ENCODE measurements around the gene IMMP2L.
"Not testable (repeated sequence)": the region's sequence is repeated elsewhere in the genome, so short reads cannot be mapped to it uniquely, and the experiment has no call there.

IMMP2L gene

DNA sequence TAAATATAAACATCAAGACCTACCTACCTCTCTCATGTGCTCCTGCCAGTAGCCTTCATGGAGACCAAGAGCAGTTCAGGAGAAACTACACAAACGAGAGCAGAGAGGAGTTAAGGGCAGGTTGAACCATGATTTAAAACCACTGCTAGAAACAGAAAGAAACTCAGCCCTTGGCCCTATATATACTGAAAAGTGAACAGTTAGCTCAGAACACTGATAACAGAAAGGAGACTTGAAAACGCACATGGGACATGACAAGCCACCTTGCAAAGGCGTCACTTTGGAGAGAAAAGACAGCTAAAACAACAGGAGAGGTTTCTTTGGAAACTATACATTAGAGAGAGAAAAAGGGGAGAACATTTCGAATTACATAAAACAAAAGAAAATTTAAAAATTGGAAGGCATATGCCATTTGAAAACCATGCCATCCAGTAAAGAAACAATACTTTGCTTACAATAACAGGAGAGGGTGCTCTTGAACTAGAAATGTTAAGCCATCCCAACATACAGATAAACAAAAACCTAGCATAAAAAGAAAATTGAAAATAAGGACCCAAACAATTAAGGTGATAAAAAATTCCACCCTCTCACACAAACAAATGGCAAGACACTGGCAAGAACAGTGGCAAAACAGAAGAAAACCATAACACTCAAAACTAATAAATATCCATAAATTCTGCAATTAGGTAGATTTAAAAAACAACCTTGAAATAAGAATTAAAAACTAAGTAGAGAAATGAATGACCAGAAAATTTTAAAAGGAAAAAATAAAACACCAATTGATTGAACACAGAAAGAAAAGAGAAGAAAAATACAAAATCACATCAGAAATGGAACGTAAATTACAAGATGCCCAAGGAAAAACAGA, 232.7 kb downstream of the IMMP2L start:
- H3K4me3 Mint-ChIP-seq, result no peak overlapping the region
- H3K36me3 Mint-ChIP-seq (ENCODE audit: low read depth), result no peaks in the 10 kb centered on the region

DNA sequence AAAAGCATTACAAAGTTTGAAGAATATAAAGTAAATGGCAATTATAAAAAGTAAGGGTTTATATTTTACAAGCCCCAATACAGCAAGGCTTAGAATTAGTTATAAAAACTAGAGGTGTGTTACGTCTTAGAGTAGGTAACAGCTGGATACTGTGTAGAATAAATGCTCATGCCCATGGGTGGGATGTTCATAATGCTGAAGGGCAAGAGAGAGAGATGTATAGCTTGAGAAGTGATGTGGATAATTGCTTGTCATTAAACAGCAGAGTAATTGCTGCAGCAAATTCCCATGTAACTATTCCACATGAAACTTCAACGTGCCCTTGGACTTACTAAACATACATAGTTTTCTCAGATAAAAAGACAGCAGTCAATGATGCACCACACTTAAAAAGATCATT, 233.8 kb downstream of the IMMP2L start:
- TF ChIP-seq, protein P1, sequence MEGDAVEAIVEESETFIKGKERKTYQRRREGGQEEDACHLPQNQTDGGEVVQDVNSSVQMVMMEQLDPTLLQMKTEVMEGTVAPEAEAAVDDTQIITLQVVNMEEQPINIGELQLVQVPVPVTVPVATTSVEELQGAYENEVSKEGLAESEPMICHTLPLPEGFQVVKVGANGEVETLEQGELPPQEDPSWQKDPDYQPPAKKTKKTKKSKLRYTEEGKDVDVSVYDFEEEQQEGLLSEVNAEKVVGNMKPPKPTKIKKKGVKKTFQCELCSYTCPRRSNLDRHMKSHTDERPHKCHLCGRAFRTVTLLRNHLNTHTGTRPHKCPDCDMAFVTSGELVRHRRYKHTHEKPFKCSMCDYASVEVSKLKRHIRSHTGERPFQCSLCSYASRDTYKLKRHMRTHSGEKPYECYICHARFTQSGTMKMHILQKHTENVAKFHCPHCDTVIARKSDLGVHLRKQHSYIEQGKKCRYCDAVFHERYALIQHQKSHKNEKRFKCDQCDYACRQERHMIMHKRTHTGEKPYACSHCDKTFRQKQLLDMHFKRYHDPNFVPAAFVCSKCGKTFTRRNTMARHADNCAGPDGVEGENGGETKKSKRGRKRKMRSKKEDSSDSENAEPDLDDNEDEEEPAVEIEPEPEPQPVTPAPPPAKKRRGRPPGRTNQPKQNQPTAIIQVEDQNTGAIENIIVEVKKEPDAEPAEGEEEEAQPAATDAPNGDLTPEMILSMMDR (IDR thresholded peaks at IDR 0.05), result no peak
- Mint-ChIP-seq H3K4me1 (no peaks in the 10 kb centered on the region), H3K9me3 (no peaks in the 10 kb centered on the region), H3K4me3 (no peak overlapping the region), H3K27me3 (ENCODE audit: low read depth, poor library complexity) (no peaks in the 10 kb centered on the region), H3K36me3 (ENCODE audit: low read depth) (no peaks in the 10 kb centered on the region), H3K27ac (no peak overlapping the region)
- DNase-seq, result no peak

More for the DNA sequence above, 232.7 kb downstream of the IMMP2L start:
- H3K4me1 Mint-ChIP-seq, result no peaks in the 10 kb centered on the region
- H3K27me3 Mint-ChIP-seq (ENCODE audit: low read depth, poor library complexity), result no peaks in the 10 kb centered on the region
- TF ChIP-seq, protein P1 (IDR thresholded peaks at IDR 0.05), result no peak
- DNase-seq, result no peak
- H3K27ac Mint-ChIP-seq, result peak overlapping the region; percentile 1
- H3K9me3 Mint-ChIP-seq, result peaks cover 4% of the 10 kb centered on the region

DNA sequence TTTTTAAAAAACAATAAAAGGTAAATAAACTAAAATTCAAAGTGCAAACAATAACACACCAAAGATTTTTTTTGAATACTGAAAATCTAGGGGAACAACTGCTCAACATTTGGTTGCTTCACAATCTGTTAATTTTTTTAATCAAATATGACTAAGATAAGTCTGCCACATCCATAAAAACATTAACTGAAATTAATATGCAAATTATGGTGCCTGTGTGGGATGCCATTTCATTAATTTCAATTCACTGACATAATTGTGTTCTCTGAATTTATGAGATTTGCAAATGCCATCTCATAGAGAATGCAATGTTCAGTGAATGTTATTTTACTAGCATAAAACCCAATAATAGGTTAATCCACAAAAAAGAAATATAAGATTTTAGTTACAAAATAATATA, 237.5 kb downstream of the IMMP2L start:
- Mint-ChIP-seq H3K4me1 (no peaks in the 10 kb centered on the region), H3K36me3 (ENCODE audit: low read depth) (no peaks in the 10 kb centered on the region), H3K27me3 (ENCODE audit: low read depth, poor library complexity) (no peaks in the 10 kb centered on the region), H3K9me3 (no peaks in the 10 kb centered on the region), H3K27ac (no peak overlapping the region), H3K4me3 (no peak overlapping the region)
- TF ChIP-seq, protein P1 (IDR thresholded peaks at IDR 0.05), result no peak
- DNase-seq, result no peak

DNA sequence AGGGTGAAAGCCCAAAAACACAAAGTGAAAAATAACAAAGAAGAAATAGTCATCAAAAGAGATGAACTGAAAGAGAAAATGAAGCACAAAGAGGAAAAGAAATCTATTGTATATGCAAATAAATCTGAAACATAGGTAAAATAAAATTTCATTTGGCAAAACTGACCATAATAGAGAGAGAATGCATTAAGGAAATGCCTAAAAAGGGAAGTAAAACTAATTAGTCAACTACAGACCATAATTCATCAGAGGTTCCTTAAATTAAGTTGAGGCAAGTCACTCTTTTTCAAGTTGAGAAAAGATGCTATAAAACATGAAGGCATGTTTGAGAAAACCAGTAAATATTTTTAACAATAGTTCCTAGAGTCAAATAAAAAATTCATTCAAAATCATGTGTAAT, 238.1 kb downstream of the IMMP2L start:
- no peaks in the 10 kb centered on the region for H3K9me3 Mint-ChIP-seq
- no peaks in the 10 kb centered on the region for H3K4me1 Mint-ChIP-seq
- TF ChIP-seq, protein P1 (IDR thresholded peaks at IDR 0.05), result no peak

DNA sequence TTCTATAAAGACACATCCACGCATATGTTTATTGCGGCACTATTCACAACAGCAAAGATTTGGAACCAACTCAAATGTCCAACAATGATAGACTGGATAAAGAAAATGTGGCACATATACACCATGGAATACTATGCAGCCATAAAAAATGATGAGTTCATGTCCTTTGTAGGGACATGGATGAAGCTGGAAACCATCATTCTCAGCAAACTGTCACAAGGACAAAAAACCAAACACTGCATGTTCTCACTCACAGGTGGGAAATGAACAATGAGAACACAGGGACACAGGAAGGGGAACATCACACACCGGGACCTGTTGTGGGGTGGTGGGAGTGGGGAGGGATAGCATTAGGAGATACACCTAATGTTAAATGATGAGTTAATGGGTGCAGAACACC, 238.6 kb downstream of the IMMP2L start:
- not testable (repeated sequence) for H3K9me3 Mint-ChIP-seq; H3K4me3 Mint-ChIP-seq; DNase-seq; H3K27me3 Mint-ChIP-seq (ENCODE audit: low read depth, poor library complexity); H3K4me1 Mint-ChIP-seq; H3K27ac Mint-ChIP-seq; H3K36me3 Mint-ChIP-seq (ENCODE audit: low read depth)

More for the DNA sequence above, 238.1 kb downstream of the IMMP2L start:
- no peaks in the 10 kb centered on the region for H3K36me3 Mint-ChIP-seq (ENCODE audit: low read depth)
- no peak for DNase-seq
- no peak overlapping the region for H3K4me3 Mint-ChIP-seq
- no peak overlapping the region for H3K27ac Mint-ChIP-seq
- no peaks in the 10 kb centered on the region for H3K27me3 Mint-ChIP-seq (ENCODE audit: low read depth, poor library complexity)

DNA sequence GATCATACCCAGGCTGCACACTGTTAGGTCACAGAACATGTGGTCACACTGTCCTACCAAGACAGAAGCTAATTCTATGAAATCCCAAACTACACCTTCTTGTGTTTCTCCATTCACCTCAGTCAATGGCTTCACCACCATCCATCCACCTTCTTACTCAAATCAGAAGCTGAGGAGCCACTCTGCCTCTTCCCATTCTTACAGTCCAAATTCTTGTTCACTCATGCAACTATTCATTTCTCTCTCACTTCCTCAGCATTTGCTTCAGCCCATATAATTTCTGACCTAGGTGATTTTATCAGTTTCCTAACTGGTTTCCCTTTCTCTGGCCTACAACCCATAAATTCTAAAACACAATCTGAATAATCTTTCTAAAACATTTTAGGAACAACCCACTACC, 242.2 kb downstream of the IMMP2L start:
- TF ChIP-seq, protein P1 (IDR thresholded peaks at IDR 0.05), result no peak
- H3K27ac Mint-ChIP-seq, result no peak overlapping the region
- no peaks in the 10 kb centered on the region for H3K9me3 Mint-ChIP-seq
- no peaks in the 10 kb centered on the region for H3K4me1 Mint-ChIP-seq
- H3K4me3 Mint-ChIP-seq, result no peak overlapping the region
- DNase-seq, result no peak
- no peaks in the 10 kb centered on the region for H3K27me3 Mint-ChIP-seq (ENCODE audit: low read depth, poor library complexity)
- no peaks in the 10 kb centered on the region for H3K36me3 Mint-ChIP-seq (ENCODE audit: low read depth)

Measured in nephron progenitor cell (in vitro differentiated cells).